Hepatocyte (in vitro differentiated cells): Measurements from ENCODE around the gene GRM4. TPM values are rescaled to one million over a fixed set of nuclear protein-coding genes. Genes with fewer than 3 reads are reported as not detected.

ENCODE experiments used
- DNase-seq: peaks from one replicate; pipeline ENCODE4 v3.0.0-alpha.2; 2016; ENCODE audit warnings: low spot score
- H2AFZ ChIP-seq: fragments of 200-600 bp; sonication (generic); 2 replicates; pipeline ENCODE4 v1.6.0; 2016; ENCODE audit warnings: antibody characterized with exemption, mild to moderate bottlenecking
- H3K27ac ChIP-seq: fragments of 200-600 bp; sonication (generic); 2 replicates; pipeline ENCODE4 v1.5.1; 2016; ENCODE audit warnings: mild to moderate bottlenecking
- H3K27me3 ChIP-seq: fragments of 200-600 bp; sonication (generic); 2 replicates; pipeline ENCODE4 v1.6.1; 2016
- H3K36me3 ChIP-seq: fragments of 200-600 bp; sonication (generic); replicated peaks from 2 replicates; pipeline ENCODE4 v1.5.1; 2016; ENCODE audit warnings: low read depth; ENCODE audit not compliant: insufficient read depth
- H3K4me1 ChIP-seq: fragments of 200-600 bp; sonication (generic); 2 replicates; pipeline ENCODE4 v1.5.1; 2016; ENCODE audit warnings: mild to moderate bottlenecking, moderate library complexity; ENCODE audit not compliant: insufficient read depth
- H3K4me2 ChIP-seq: fragments of 200-600 bp; sonication (generic); 2 replicates; pipeline ENCODE4 v1.6.0; 2016
- H3K4me3 ChIP-seq: fragments of 200-600 bp; sonication (generic); 2 replicates; pipeline ENCODE4 v1.5.1; 2016; ENCODE audit warnings: mild to moderate bottlenecking
- H3K79me2 ChIP-seq: fragments of 200-600 bp; sonication (generic); 2 replicates; pipeline ENCODE4 v1.6.0; 2017; ENCODE audit warnings: mild to moderate bottlenecking
- H3K9me2 ChIP-seq: fragments of 200-600 bp; sonication (generic); replicated peaks from 2 replicates; pipeline ENCODE4 v1.6.0; 2017; ENCODE audit warnings: mild to moderate bottlenecking; ENCODE audit not compliant: insufficient read depth
- H3K9me3 ChIP-seq: fragments of 200-600 bp; sonication (generic); 2 replicates; pipeline ENCODE4 v1.5.1; 2016; ENCODE audit warnings: low read depth, mild to moderate bottlenecking
- H4K20me1 ChIP-seq: fragments of 200-600 bp; sonication (generic); 2 replicates; pipeline ENCODE4 v1.6.0; 2016; ENCODE audit warnings: mild to moderate bottlenecking; ENCODE audit not compliant: insufficient read depth, poor library complexity, severe bottlenecking
- CTCF ChIP-seq: fragments of 200-600 bp; sonication (generic); IDR thresholded peaks from 2 replicates; pipeline ENCODE4 v1.5.1; 2016; ENCODE audit warnings: antibody characterized with exemption, mild to moderate bottlenecking; ENCODE audit not compliant: poor library complexity
- EZH2 ChIP-seq: fragments of 200-600 bp; sonication (generic); IDR thresholded peaks from 2 replicates; pipeline ENCODE4 v1.6.1; 2016; ENCODE audit warnings: antibody characterized with exemption, mild to moderate bottlenecking, borderline replicate concordance
- EZH2phosphoT487 ChIP-seq: fragments of 200-600 bp; sonication (generic); IDR thresholded peaks from one replicate; pipeline ENCODE4 v1.6.1; 2018; ENCODE audit warnings: antibody characterized with exemption, mild to moderate bottlenecking, low read depth, moderate library complexity; ENCODE audit not compliant: unreplicated experiment, severe bottlenecking
- WGBS: methylation state at CpG from one replicate; pipeline ENCODE4 v1.1.6; 2016; ENCODE audit warnings: low lambda C conversion rate; ENCODE audit errors: missing lambda C conversion rate; 5-methylcytosine and 5-hydroxymethylcytosine counted together
- polyA plus RNA-seq: library from polyadenylated mRNA; unstranded; fragments of >200 nt; fragmentation: Nextera tagmentation; extraction: Ambion mirVana; gene quantifications from 2 replicates; pipeline ENCODE4 v1.2.1, GENCODE V29; 2016
- total RNA-seq: library from RNA; depleted of rRNA; stranded (reverse); fragments of >200 nt; gene quantifications from 2 replicates; pipeline ENCODE4 v1.2.3, GENCODE V29; 2014

The GRM4 gene
- total and polyA plus RNA-seq, 2 experiments from 2014 or later: 0.03 TPM; not detected in 1

GRCh38 chr6:34021554-34022190 is 124.2 kb downstream of the GRM4 start:
- H3K79me2 ChIP-seq: no peaks in the 10 kb centered on the region
- no peak overlapping the region for H2AFZ ChIP-seq
- TF ChIP-seq EZH2phosphoT487: no peak
- no peak for TF ChIP-seq CTCF
- TF ChIP-seq EZH2: no peak
- no peaks in the 10 kb centered on the region for H4K20me1 ChIP-seq
- H3K36me3 ChIP-seq: no peaks in the 10 kb centered on the region
- no peaks in the 10 kb centered on the region for H3K9me2 ChIP-seq
- H3K9me3 ChIP-seq: no peaks in the 10 kb centered on the region
- H3K27ac ChIP-seq: no peak overlapping the region
- H3K4me3 ChIP-seq: no peak overlapping the region
- H3K4me1 ChIP-seq: no peaks in the 10 kb centered on the region
- WGBS: 80% methylated on average over 17 of the region's 19 CpGs
- no peaks in the 10 kb centered on the region for H3K27me3 ChIP-seq
- DNase-seq: no peak
- no peak overlapping the region for H3K4me2 ChIP-seq

GRCh38 chr6:34020807-34021553 is 124.9 kb downstream of the GRM4 start:
- H3K4me3 ChIP-seq: no peak overlapping the region
- no peaks in the 10 kb centered on the region for H3K9me2 ChIP-seq
- 86% methylated on average over 17 of the region's 17 CpGs for WGBS
- H2AFZ ChIP-seq: no peak overlapping the region
- TF ChIP-seq EZH2phosphoT487: no peak
- no peak for TF ChIP-seq CTCF
- TF ChIP-seq EZH2: no peak
- no peaks in the 10 kb centered on the region for H4K20me1 ChIP-seq
- H3K27ac ChIP-seq: no peak overlapping the region
- H3K27me3 ChIP-seq: no peaks in the 10 kb centered on the region
- DNase-seq: no peak
- H3K4me2 ChIP-seq: no peak overlapping the region
- H3K36me3 ChIP-seq: no peaks in the 10 kb centered on the region
- no peaks in the 10 kb centered on the region for H3K9me3 ChIP-seq
- no peaks in the 10 kb centered on the region for H3K79me2 ChIP-seq
- no peaks in the 10 kb centered on the region for H3K4me1 ChIP-seq

- Histone ChIP-seq H3K4me2 (no peak overlapping the region), H3K27me3 (no peaks in the 10 kb centered on the region), H3K4me1 (no peaks in the 10 kb centered on the region), H3K27ac (no peak overlapping the region), H3K79me2 (no peaks in the 10 kb centered on the region), H3K9me2 (no peaks in the 10 kb centered on the region), H3K9me3 (no peaks in the 10 kb centered on the region), H3K4me3 (no peak overlapping the region), H2AFZ (no peak overlapping the region), H3K36me3 (no peaks in the 10 kb centered on the region), H4K20me1 (no peaks in the 10 kb centered on the region)
- DNase-seq: no peak
- 97% methylated on average over 5 of the region's 5 CpGs for WGBS
- TF ChIP-seq CTCF (no peak), EZH2 (no peak), EZH2phosphoT487 (no peak)
These were observed 125.6 kb downstream of the GRM4 start for GRCh38 chr6:34020278-34020677.
